COR-L47 (cell line): ENCODE measurements around the gene WDR90.
A peak's percentile ranks its signal among the peaks of the same experiment; 100 is the strongest.
"Not testable (repeated sequence)": the region's sequence is repeated elsewhere in the genome, so short reads cannot be mapped to it uniquely, and the experiment has no call there.

Source experiments
- DNase-seq: peaks from one replicate; lab custom pipeline; 2025; lab: John Stamatoyannopoulos, UW

The WDR90 gene

GRCh38 chr16:689175-689897 is 40.2 kb downstream of the WDR90 start:
- DNase-seq, result no peak

- not testable (repeated sequence) for DNase-seq
These were observed 42.1 kb downstream of the WDR90 start for GRCh38 chr16:691242-691641.

GRCh38 chr16:692356-693108 is 43.4 kb downstream of the WDR90 start:
- no peak for DNase-seq

- DNase-seq, result no peak
These were observed 44.2 kb downstream of the WDR90 start for GRCh38 chr16:693364-693763.

- DNase-seq, result no peak
These were observed 44.6 kb downstream of the WDR90 start for GRCh38 chr16:693766-694165.

- DNase-seq, result no peak
These were observed 45.2 kb downstream of the WDR90 start for GRCh38 chr16:694187-694862.

- DNase-seq, result peak; percentile 72
These were observed 45.7 kb downstream of the WDR90 start for GRCh38 chr16:694863-695354.

GRCh38 chr16:695355-696089 is 46.4 kb downstream of the WDR90 start:
- peak; percentile 97 for DNase-seq

- DNase-seq, result no peak
These were observed 49.9 kb downstream of the WDR90 start for GRCh38 chr16:698911-699671.

- DNase-seq, result no peak
These were observed 51.8 kb downstream of the WDR90 start for GRCh38 chr16:700684-701584.

GRCh38 chr16:702341-702740 is 53.2 kb downstream of the WDR90 start:
- no peak for DNase-seq

- no peak for DNase-seq
These were observed 54.2 kb downstream of the WDR90 start for GRCh38 chr16:703406-703805.

- no peak for DNase-seq
These were observed 54.9 kb downstream of the WDR90 start for GRCh38 chr16:704047-704446.

GRCh38 chr16:704552-705380 is 55.6 kb downstream of the WDR90 start:
- no peak for DNase-seq

- DNase-seq, result peak; percentile 84
These were observed 56.4 kb downstream of the WDR90 start, which contains the start of gene FBXL16 for GRCh38 chr16:705431-706188. FBXL16 (minus strand) TSS chr16:705801; CDS start chr16:697405, 8,396 bp downstream.

- DNase-seq, result no peak
These were observed 57.3 kb downstream of the WDR90 start for GRCh38 chr16:706189-707061.

GRCh38 chr16:707062-707538 is 57.9 kb downstream of the WDR90 start:
- DNase-seq, result peak; percentile 45
